CD8-positive, alpha-beta memory T cell (primary cell): ENCODE measurements around the gene TOMM22. TPM values are rescaled to one million over a fixed set of nuclear protein-coding genes. Genes with fewer than 3 reads are reported as not detected.
A peak's percentile ranks its signal among the peaks of the same experiment; 100 is the strongest.

Source experiments
- CTCF ChIA-PET: fragments of 350-600 bp; sonication (Branson Sonifier 250); formaldehyde crosslinking; loops from one replicate; lab custom pipeline; 2021; ENCODE audit warnings: antibody characterized with exemption; lab: Charles Lee
- POLR2A ChIA-PET: fragments of 350-600 bp; sonication (Branson Sonifier 250); formaldehyde crosslinking; loops from one replicate; lab custom pipeline; 2021; ENCODE audit warnings: antibody characterized with exemption; lab: Charles Lee
- DNase-seq, 5 donors: peaks; one replicate each; pipeline versions ENCODE4 v3.0.0 to v3.0.0-alpha.2; 2020 to 2022; ENCODE audit warnings: mixed read lengths in 1 of 5
- H3K27ac ChIP-seq: one replicate; pipeline ENCODE4 v1.7.0; 2013; ENCODE audit warnings: low read depth, mild to moderate bottlenecking, low read length, moderate library complexity
- H3K27me3 ChIP-seq: 2 replicates; pipeline ENCODE4 v1.7.0; 2013; ENCODE audit warnings: low read length, mild to moderate bottlenecking; ENCODE audit not compliant: insufficient read depth, poor library complexity, severe bottlenecking
- H3K36me3 ChIP-seq: 2 replicates; pipeline ENCODE4 v1.7.0; 2013; ENCODE audit warnings: mild to moderate bottlenecking, low read length, moderate library complexity; ENCODE audit not compliant: insufficient read depth
- H3K4me1 ChIP-seq: 2 replicates; pipeline ENCODE4 v1.7.0; 2013; ENCODE audit warnings: mild to moderate bottlenecking, low read length, moderate library complexity; ENCODE audit not compliant: insufficient read depth
- H3K4me3 ChIP-seq: 2 replicates; pipeline ENCODE4 v1.7.0; 2013; ENCODE audit warnings: mild to moderate bottlenecking, low read length
- H3K9me3 ChIP-seq: 2 replicates; pipeline ENCODE4 v1.7.0; 2013; ENCODE audit warnings: mild to moderate bottlenecking, low read length
- H3K27ac Mint-ChIP-seq, 8 donors: one replicate each; pipeline ENCODE4 v1.8.0; 2020 to 2021; ENCODE audit warnings: mixed read lengths in 8 of 8, mild to moderate bottlenecking in 6 of 8, inconsistent platforms in 3 of 8, moderate library complexity in 3 of 8
- H3K27me3 Mint-ChIP-seq, 2 donors: one replicate each; pipeline ENCODE4 v1.8.0; 2020 to 2021; ENCODE audit warnings: mixed read lengths in 2 of 2, mild to moderate bottlenecking in 1 of 2, moderate library complexity in 1 of 2
- H3K36me3 Mint-ChIP-seq, 3 donors: one replicate each; pipeline ENCODE4 v1.8.0; 2020 to 2021; ENCODE audit warnings: mixed read lengths in 3 of 3, inconsistent platforms in 1 of 3, mild to moderate bottlenecking in 1 of 3
- H3K4me1 Mint-ChIP-seq, 3 donors: one replicate each; pipeline ENCODE4 v1.8.0; 2020 to 2021; ENCODE audit warnings: mixed read lengths in 3 of 3, inconsistent platforms in 1 of 3, mild to moderate bottlenecking in 1 of 3
- H3K4me3 Mint-ChIP-seq, 7 donors: one replicate each; pipeline ENCODE4 v1.8.0; 2020 to 2021; ENCODE audit warnings: mixed read lengths in 7 of 7, mild to moderate bottlenecking in 6 of 7, moderate library complexity in 4 of 7, inconsistent platforms in 2 of 7
- H3K9me3 Mint-ChIP-seq, 5 donors: one replicate each; pipeline ENCODE4 v1.8.0; 2020 to 2022; ENCODE audit warnings: mixed read lengths in 5 of 5, mild to moderate bottlenecking in 3 of 5, moderate library complexity in 2 of 5, inconsistent platforms in 1 of 5
- polyA plus RNA-seq: library from polyadenylated mRNA; unstranded; fragments of 300-500 nt; fragmentation: Illumina TruSeq; gene quantifications from one replicate; pipeline ENCODE4 v1.2.3, GENCODE V29; 2021
- total RNA-seq, 2 experiments: library from RNA; stranded (reverse); gene quantifications; one replicate each; pipeline ENCODE4 v1.2.3, GENCODE V29; 2021

TOMM22 gene
- total and polyA plus RNA-seq, 3 experiments from 2014 or later, result 61.4 to 210 (median 207) TPM

DNA sequence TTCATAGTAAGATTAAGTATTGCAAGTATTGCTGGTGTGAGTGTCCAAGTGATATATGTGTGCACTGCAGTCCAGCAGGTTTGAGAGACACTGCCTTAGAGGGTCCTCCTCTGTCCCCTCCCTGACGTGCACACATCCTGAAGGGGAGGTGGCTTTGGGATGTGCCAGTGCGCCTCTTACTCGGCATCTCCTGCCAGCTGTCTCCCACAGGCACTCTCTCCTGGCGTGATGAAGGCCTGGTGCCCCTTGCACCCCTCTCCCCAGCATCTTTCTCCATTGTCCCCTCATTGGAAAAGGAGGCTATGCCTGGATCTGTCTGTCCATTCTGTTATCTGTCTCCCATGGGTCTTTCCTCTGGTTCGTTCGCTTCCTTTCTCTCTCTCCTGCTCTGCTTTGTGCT, 48.2 kb downstream of the TOMM22 start:
- H3K4me1 Mint-ChIP-seq, result peaks cover 25 to 53% (median 26%) of the 10 kb centered on the region in 3 donors
- Histone ChIP-seq H3K36me3 (peaks cover 59% of the 10 kb centered on the region), H3K4me3 (no peak overlapping the region), H3K27ac (no peak overlapping the region), H3K9me3 (no peaks in the 10 kb centered on the region), H3K27me3 (no peaks in the 10 kb centered on the region), H3K4me1 (peaks cover 4% of the 10 kb centered on the region)
- H3K4me3 Mint-ChIP-seq, result peak overlapping the region in 3 of 7 donors; percentile 12 to 56 (median 41)
- H3K27ac Mint-ChIP-seq, result peak overlapping the region in 6 of 8 donors; percentile 27 to 88 (median 54)
- H3K9me3 Mint-ChIP-seq, result no peaks in the 10 kb centered on the region
- ChIA-PET POLR2A (interaction anchor here (1.2 to 13.9 kb wide), 3 partner anchors 21 to 24 kb away, joined by 4 to 275 read pairs (median 6); partner anchors contain the start of genes GTPBP1 and SUN2), CTCF (interaction anchor here (1.5 to 1.6 kb wide), 2 partner anchors 37 to 48 kb away, joined by 4 to 5 read pairs; partner anchors contain the start of gene TOMM22)
- no peak for DNase-seq
- peaks cover 0 to 9% of the 10 kb centered on the region in 2 donors for H3K27me3 Mint-ChIP-seq
- H3K36me3 Mint-ChIP-seq, result peaks cover 0 to 94% (median 16%) of the 10 kb centered on the region in 3 donors

GRCh38 chr22:38730411-38730871, 48.7 kb downstream of the TOMM22 start:
- CTCF ChIA-PET, result interaction anchor here (1.5 to 7.6 kb wide), 3 partner anchors 20 to 49 kb away, joined by 4 to 83 read pairs (median 78); partner anchors contain the start of gene TOMM22
- Mint-ChIP-seq H3K36me3 (peaks cover 0 to 94% (median 11%) of the 10 kb centered on the region in 3 donors), H3K27me3 (peaks cover 0 to 9% of the 10 kb centered on the region in 2 donors), H3K4me3 (peak overlapping the region in 3 of 7 donors; percentile 12 to 56 (median 41)), H3K4me1 (peaks cover 26 to 53% (median 26%) of the 10 kb centered on the region in 3 donors), H3K9me3 (no peaks in the 10 kb centered on the region), H3K27ac (peak overlapping the region in 7 of 8 donors; percentile 30 to 88 (median 73))
- Histone ChIP-seq H3K4me3 (no peak overlapping the region), H3K4me1 (peaks cover under 1% of the 10 kb centered on the region), H3K36me3 (peaks cover 58% of the 10 kb centered on the region), H3K9me3 (no peaks in the 10 kb centered on the region), H3K27me3 (no peaks in the 10 kb centered on the region), H3K27ac (no peak overlapping the region)
- no peak for DNase-seq
- POLR2A ChIA-PET, result interaction anchor here (1.2 to 13.9 kb wide), 2 partner anchors 21 to 25 kb away, joined by 4 to 275 read pairs; partner anchors contain the start of genes GTPBP1 and SUN2

- DNase-seq, result no peak
- CTCF ChIA-PET, result interaction anchor here (1.1 to 7.6 kb wide), 8 partner anchors 8 to 111 kb away, joined by 3 to 83 read pairs (median 22); partner anchors contain the start of genes GTPBP1, SUN2 and TOMM22
- Mint-ChIP-seq H3K27me3 (peaks cover 0 to 9% of the 10 kb centered on the region in 2 donors), H3K4me3 (peak overlapping the region in 1 of 7 donors; percentile 8), H3K36me3 (peaks cover 0 to 94% (median 9%) of the 10 kb centered on the region in 3 donors), H3K9me3 (no peaks in the 10 kb centered on the region), H3K27ac (peak overlapping the region in 7 of 8 donors; percentile 2 to 88 (median 73)), H3K4me1 (peaks cover 27 to 65% (median 31%) of the 10 kb centered on the region in 3 donors)
- no peaks in the 10 kb centered on the region for H3K27me3 ChIP-seq
- peaks cover 8% of the 10 kb centered on the region for H3K4me1 ChIP-seq
- POLR2A ChIA-PET, result interaction anchor here (0.5 to 13.9 kb wide), 9 partner anchors 8 to 394 kb away, joined by 3 to 275 read pairs (median 4); partner anchors contain the start of genes GTPBP1, SUN2 and TOMM22
- no peak overlapping the region for H3K27ac ChIP-seq
- no peak overlapping the region for H3K4me3 ChIP-seq
- no peaks in the 10 kb centered on the region for H3K9me3 ChIP-seq
- H3K36me3 ChIP-seq, result peaks cover 58% of the 10 kb centered on the region
Observed at GRCh38 chr22:38731703-38732161, 50.0 kb downstream of the TOMM22 start.

- Mint-ChIP-seq H3K27me3 (peaks cover 0 to 9% of the 10 kb centered on the region in 2 donors), H3K4me1 (peaks cover 33 to 71% (median 34%) of the 10 kb centered on the region in 3 donors), H3K27ac (peak overlapping the region in 6 of 8 donors; percentile 11 to 89 (median 50)), H3K36me3 (peaks cover 4 to 94% (median 14%) of the 10 kb centered on the region in 3 donors), H3K9me3 (no peaks in the 10 kb centered on the region), H3K4me3 (peak overlapping the region in 2 of 7 donors; percentile 40 to 78)
- no peak overlapping the region for H3K27ac ChIP-seq
- H3K27me3 ChIP-seq, result no peaks in the 10 kb centered on the region
- peaks cover 57% of the 10 kb centered on the region for H3K36me3 ChIP-seq
- H3K4me3 ChIP-seq, result no peak overlapping the region
- DNase-seq, result no peak
- CTCF ChIA-PET, result interaction anchor here (1.1 to 7.6 kb wide), 8 partner anchors 9 to 111 kb away, joined by 3 to 83 read pairs (median 22); partner anchors contain the start of genes SUN2 and TOMM22
- POLR2A ChIA-PET, result interaction anchor here (0.5 to 13.9 kb wide), 8 partner anchors 8 to 393 kb away, joined by 3 to 275 read pairs (median 6); partner anchors contain the start of genes GTPBP1, SUN2 and TOMM22
- no peaks in the 10 kb centered on the region for H3K9me3 ChIP-seq
- H3K4me1 ChIP-seq, result peaks cover 10% of the 10 kb centered on the region
Observed at GRCh38 chr22:38732251-38732815, 50.6 kb downstream of the TOMM22 start.

GRCh38 chr22:38733329-38733723, 51.6 kb downstream of the TOMM22 start:
- peaks cover 37 to 80% (median 43%) of the 10 kb centered on the region in 3 donors for H3K4me1 Mint-ChIP-seq
- POLR2A ChIA-PET, result interaction anchor here (0.5 to 13.9 kb wide), 10 partner anchors 8 to 270 kb away, joined by 3 to 275 read pairs (median 13); partner anchors contain the start of genes GTPBP1 and SUN2
- CTCF ChIA-PET, result interaction anchor here (1.2 to 7.6 kb wide), 9 partner anchors 10 to 136 kb away, joined by 5 to 83 read pairs (median 13); partner anchors contain the start of gene SUN2
- DNase-seq, result peak; percentile 28 to 75 (median 43)
- H3K9me3 Mint-ChIP-seq, result no peaks in the 10 kb centered on the region
- Histone ChIP-seq H3K4me1 (peaks cover 20% of the 10 kb centered on the region), H3K27ac (no peak overlapping the region), H3K36me3 (peaks cover 57% of the 10 kb centered on the region), H3K27me3 (no peaks in the 10 kb centered on the region), H3K9me3 (no peaks in the 10 kb centered on the region), H3K4me3 (no peak overlapping the region)
- peak overlapping the region in 3 of 7 donors; percentile 27 to 80 (median 37) for H3K4me3 Mint-ChIP-seq
- H3K27ac Mint-ChIP-seq, result peak overlapping the region; percentile 48 to 91 (median 87)
- H3K36me3 Mint-ChIP-seq, result peaks cover 5 to 95% (median 15%) of the 10 kb centered on the region in 3 donors
- H3K27me3 Mint-ChIP-seq, result peaks cover 0 to 9% of the 10 kb centered on the region in 2 donors

DNA sequence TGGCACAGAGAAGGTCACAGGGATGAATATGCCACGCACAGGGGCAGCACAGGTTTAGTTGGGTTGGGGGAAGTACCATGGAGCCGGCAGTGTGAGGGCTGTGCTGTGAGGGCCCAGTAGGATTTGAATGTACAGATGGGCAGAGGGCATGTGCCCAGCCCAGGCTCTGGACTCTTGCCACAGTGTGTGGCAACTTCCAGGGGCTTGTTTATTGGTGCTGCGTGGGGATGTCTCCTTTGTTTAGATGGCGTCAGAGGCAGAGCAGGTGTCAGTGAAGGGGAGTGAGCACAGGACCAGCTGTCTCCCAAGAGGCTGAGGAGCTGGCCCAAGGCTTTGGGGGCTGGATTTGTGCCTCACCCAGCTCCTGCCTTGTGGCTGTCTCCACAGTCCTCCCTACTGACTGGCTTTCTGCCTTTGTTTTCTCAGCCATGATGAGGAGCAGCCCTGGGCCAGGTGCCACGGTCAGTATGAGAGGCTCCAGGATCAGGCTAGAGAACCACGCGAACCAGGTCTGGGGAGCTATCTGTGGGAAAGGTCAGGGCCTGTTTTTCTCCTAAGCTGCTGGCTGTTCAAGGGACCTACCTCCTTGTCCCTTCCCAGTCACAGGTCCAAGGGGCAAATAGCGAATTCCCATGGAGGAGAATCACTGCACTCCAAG, 52.1 kb downstream of the TOMM22 start:
- no peak overlapping the region for H3K4me3 ChIP-seq
- no peak for DNase-seq
- H3K36me3 ChIP-seq, result peaks cover 57% of the 10 kb centered on the region
- H3K27ac ChIP-seq, result no peak overlapping the region
- peak overlapping the region; percentile 72 to 91 (median 85) for H3K27ac Mint-ChIP-seq
- CTCF ChIA-PET, result interaction anchor here (1.0 to 7.6 kb wide), 10 partner anchors 9 to 138 kb away, joined by 4 to 83 read pairs (median 11); partner anchors contain the start of genes CBX6 and SUN2
- H3K36me3 Mint-ChIP-seq, result peaks cover 5 to 95% (median 15%) of the 10 kb centered on the region in 3 donors
- H3K9me3 Mint-ChIP-seq, result no peaks in the 10 kb centered on the region
- H3K4me3 Mint-ChIP-seq, result peak overlapping the region in 2 of 7 donors; percentile 27 to 37
- peaks cover 39 to 83% (median 45%) of the 10 kb centered on the region in 3 donors for H3K4me1 Mint-ChIP-seq
- POLR2A ChIA-PET, result interaction anchor here (0.5 to 13.9 kb wide), 11 partner anchors 9 to 270 kb away, joined by 3 to 275 read pairs (median 10); partner anchors contain the start of genes GTPBP1 and SUN2
- peaks cover 0 to 9% of the 10 kb centered on the region in 2 donors for H3K27me3 Mint-ChIP-seq
- H3K9me3 ChIP-seq, result no peaks in the 10 kb centered on the region
- no peaks in the 10 kb centered on the region for H3K27me3 ChIP-seq
- peaks cover 26% of the 10 kb centered on the region for H3K4me1 ChIP-seq
